GM21367 (cell line): ENCODE data around the gene RMC1.
"Not testable (repeated sequence)": the region's sequence is repeated elsewhere in the genome, so short reads cannot be mapped to it uniquely, and the experiment has no call there.

Experiments used
- ATAC-seq: cut with Tn5 transposase; IDR thresholded peaks from one replicate; pipeline ENCODE4 v1.9.1; 2021; ENCODE audit not compliant: unreplicated experiment

The RMC1 gene

DNA sequence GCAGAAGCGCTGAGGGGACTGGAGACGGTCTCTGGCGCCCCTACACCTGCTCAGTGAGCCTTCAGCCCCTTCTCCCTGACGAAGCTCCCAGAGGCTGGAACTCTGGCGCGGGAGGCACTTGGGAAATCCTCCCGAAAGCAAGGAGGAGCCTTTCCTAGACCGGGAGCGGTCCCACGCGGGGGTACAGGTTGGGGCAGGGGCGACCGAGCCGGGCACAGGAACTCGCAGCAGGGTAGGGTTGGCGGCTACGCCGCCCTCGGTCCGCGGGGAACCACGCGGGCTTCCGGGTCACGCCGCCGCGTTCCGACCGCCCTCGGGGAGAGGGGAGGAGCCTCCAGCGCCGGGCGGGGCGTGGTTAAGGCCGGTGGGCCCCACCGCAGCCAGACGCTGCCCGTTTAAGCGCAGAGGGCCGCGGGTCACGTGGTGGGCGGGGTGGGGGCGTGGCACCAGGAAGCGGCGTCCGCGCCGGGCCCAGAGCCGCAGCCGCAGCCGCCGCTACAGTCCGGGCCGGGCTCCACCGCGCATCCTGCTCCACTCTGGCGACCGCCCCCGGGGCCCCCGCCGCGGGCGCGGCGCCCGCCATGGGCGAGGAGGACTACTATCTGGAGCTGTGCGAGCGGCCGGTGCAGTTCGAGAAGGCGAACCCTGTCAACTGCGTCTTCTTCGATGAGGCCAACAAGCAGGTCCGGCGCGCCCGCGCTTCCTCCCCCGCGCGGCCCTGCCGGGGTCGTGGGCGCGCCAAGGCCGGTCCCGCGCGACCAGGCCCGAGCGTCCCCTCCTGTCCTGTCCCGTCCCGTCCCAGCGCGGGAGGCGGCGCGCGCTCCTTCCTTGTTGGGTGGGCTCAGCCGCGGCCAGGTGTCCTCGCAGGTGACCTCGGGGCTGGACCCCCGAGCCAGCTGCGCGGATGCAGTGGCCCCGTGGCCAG lies at the start of gene RMC1:
Gene RMC1 (plus strand): TSS at position 474 of the 925 bp plus-strand sequence. CDS start 108 bp downstream, at position 582.
- peak; percentile 73 for ATAC-seq

DNA sequence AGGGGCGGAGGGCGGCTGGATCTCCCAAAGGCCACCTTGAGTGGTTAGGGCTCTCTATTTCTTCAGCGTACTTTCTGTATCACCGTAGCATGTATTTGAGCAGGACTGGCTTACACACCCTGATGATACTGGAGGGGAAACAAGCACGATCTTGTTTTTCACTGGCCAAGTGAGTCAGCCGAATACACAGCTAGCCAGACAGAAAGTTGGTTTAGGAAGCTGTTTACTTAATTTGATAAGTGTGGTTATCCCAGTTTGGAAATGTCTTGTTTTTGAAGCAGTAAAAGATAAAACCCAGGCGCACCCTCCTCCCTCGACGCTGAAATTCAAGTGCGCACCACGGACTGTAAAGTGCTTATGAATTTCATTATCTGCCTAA lies 49.6 kb upstream of the RMC1 start:
- ATAC-seq: no peak

DNA sequence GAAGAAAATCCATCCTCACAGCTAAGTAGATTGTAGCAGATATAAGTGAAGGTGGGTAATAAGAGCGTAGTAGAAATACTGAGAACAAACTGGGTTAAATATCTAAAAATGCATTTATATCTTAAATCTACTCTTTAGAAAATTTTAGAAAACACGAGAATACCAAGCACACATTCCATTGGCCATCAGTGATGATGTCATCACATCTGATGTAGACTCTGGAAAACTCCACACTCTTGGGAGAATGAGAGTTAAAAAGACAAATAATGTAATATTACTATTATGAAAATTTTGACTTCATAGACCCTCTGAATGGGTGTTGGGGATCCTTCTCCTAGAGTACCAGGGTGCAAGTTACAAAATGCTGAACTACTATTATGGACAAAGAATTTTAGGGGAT lies 46.5 kb upstream of the RMC1 start:
- no peak for ATAC-seq

DNA sequence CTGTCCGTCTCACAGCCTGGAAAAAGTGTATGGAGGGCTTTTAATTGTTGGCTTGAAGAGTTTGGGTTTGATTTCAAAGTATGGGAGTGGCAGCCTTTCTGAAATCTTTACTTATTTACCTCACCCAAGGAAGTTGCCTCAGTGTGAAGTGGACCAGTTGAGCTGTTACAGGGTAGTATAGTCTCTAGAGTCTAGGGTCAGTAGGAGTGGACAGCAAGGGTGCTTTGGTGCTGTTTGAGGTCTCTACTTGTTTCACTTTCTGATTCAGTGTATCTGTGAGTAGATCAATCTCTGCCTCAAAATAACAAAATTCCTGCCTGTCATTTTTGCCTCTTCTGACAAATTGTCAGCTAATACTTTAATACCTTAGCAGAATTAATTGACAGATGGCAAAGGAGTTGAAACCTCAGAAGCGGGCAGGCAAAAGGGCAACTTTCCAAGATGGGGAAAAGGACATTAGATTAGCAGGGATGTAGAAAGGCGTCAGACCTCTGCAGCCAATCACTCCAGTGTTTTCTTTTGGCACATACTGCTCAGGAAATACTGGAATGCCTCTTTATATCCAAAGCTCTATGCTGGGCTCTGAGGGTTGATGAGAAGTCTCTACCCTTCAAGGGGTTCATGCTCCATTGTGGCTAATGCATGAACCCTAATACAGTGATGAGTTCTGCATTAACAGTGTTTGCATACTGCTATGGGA lies 44.3 kb upstream of the RMC1 start:
- no peak for ATAC-seq

- no peak for ATAC-seq
These were observed 43.8 kb upstream of the RMC1 start for GRCh38 chr18:23459530-23459921.

DNA sequence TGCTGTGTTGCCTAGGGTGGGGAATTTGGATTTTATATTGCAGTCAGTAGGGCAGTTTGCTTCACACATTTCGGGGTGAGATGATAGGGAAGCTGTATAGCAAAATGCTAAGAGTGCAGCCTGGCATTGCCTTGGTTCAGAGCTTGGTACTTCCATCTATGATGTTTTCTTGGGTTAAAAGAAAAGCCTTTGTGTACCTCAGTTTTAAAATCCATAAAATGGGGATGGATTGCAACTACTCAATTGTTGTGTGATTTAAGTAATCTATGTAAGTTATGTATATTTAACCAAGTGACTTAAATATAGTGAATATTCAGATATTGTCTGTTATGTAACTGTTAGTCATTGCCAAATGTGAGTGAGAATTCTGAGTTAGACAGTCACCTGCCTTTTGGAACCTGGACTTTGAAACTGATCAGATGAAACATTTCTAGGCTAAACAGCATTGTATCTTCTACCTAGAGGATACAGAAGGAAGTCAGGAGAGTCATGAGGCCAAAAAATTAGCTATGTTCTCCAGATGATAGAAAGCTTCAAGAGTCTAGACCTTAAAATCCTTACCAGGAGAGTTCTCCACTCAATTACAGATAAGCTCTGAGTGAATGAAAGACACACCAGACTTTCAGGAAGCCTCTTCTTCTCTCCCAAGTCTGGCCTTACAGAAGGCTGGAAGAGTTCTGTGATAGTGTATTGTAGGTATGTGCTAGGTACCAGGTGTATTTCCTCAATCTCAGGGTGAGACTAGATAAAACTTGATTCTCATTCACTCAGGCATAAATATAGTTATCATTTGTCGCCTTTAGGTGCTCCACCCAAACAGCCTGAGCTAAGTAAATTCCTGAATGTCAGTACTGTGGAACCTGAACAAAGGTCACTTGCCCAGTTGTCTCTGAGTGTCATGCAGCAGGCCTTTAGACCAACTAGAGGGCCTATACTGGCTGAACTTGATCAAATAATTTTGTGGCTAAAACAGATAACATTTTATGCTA lies 42.7 kb upstream of the RMC1 start:
- ATAC-seq: no peak

- no peak for ATAC-seq
These were observed 40.4 kb upstream of the RMC1 start for GRCh38 chr18:23462876-23463275.

- no peak for ATAC-seq
These were observed 34.4 kb upstream of the RMC1 start for GRCh38 chr18:23468753-23469459.

- no peak for ATAC-seq
These were observed 32.5 kb upstream of the RMC1 start for GRCh38 chr18:23470620-23471387.

DNA sequence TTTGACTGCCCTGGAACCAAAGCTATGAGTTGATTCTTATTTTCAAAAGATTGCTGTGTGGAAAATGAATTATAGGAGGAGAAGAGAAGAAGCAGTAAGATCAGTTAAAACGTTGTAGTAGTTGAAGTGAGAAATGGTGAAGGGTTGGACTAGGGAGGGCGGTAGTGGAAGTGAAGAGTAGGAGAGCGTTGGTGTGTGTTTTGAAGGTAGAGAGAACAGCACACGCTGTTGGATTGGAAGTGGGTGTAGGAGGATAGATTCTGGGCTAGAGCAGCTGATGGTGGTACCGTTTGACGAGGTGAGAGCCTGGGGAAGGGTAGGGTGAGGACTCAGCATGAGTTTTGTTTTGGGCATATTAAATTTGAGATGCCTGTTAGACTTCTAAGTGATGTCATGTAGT lies 31.8 kb upstream of the RMC1 start:
- ATAC-seq: no peak

GRCh38 chr18:23479829-23480505 lies 23.3 kb upstream of the RMC1 start:
- no peak for ATAC-seq

GRCh38 chr18:23484561-23485182 lies 18.6 kb upstream of the RMC1 start:
- no peak for ATAC-seq

- no peak for ATAC-seq
These were observed 17.9 kb upstream of the RMC1 start for GRCh38 chr18:23485386-23485785.

DNA sequence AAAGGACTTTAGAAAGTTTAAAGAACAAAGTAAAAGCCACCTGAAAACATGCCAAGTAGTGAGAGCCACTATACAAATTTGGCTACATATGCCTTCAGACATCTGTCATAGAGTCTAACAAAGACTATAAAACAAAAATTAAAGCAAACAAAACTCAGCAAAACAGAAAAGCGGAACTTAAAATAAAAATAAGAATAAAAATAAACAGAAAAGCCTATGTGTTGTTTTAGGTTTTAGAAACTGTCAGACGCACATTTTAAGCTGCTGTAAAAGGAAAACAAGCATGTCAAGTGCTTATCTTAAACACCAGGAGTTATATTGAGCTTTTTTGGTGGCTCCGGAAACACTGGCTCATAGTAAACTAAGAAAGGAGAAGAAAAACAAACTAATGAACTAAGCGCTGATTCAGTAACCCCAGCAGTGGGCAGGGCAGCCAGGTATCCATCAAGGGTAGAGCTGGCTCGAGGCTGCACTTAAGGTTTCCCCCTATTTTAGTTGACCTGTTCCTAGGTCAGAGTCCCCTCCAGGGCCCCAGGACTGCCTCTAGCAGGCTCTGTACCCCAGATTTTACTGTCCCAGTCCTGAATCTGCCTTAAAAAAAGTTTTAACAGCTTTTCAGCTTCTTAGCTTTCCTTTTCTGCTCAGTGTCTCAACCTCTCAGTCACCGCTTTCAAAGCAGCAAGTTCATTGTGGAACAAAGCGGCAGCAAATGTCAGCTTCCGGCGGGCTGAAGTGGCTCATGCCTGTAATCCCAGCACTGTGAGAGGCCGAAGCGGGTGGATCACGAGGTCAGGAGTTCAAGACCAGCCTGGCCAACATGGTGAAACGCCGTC lies 15.4 kb upstream of the RMC1 start:
- ATAC-seq: peak; percentile 58

GRCh38 chr18:23489586-23489985 lies 13.7 kb upstream of the RMC1 start:
- not testable (repeated sequence) for ATAC-seq

- no peak for ATAC-seq
These were observed 9.7 kb upstream of the RMC1 start for GRCh38 chr18:23493654-23494053.

DNA sequence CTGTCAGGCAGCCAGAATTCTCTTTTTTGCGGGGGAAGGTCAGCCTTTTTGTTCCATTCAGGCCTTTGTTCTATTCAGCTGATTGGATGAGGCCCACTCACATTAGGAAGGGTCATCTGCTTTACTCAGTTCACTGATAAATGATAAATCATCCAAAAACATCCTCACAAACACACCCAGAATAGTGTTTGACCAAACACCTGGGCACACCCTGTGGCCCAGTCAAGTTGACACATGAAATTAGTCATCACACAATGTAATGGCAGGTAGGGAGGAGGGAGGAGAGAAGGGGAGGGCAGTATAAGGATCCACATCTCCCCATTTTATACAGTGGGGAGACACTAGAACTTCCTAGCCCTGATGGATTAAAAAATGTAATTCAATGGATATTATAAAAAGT lies 8.3 kb upstream of the RMC1 start:
- ATAC-seq: no peak
